GM12878 (cell line): Measurements from ENCODE around the gene NRG2. TPM values are rescaled to one million over a fixed set of nuclear protein-coding genes. Genes with fewer than 3 reads are reported as not detected.

Experiments
- ATAC-seq: fragments of 200-7000 bp; cut with Tn5 transposase; 3 replicates; pipeline ENCODE4 v1.9.1; 2020; ENCODE audit warnings: mild to moderate bottlenecking, moderate library complexity
- BruUV-seq: library from RNA; stranded (reverse); fragments of 400-500 nt; replicated peaks from 2 replicates; lab custom pipeline; 2021; lab: Mats Ljungman, UMichigan
- CTCF ChIA-PET: fragments of 300-600 bp; sonication (Branson Sonifier 250); formaldehyde crosslinking; extraction: SDS; loops from one replicate; lab custom pipeline; 2021; ENCODE audit warnings: inconsistent platforms; lab: Yijun Ruan, JAX
- POLR2A ChIA-PET: fragments of 350-600 bp; formaldehyde crosslinking; extraction: SDS; loops from one replicate; lab custom pipeline; 2021; ENCODE audit warnings: inconsistent platforms; lab: Charles Lee
- RAD21 ChIA-PET: fragments of 300-600 bp; sonication (Branson Sonifier 250); formaldehyde crosslinking; loops from one replicate; lab custom pipeline; 2023; ENCODE audit warnings: antibody characterized with exemption; ENCODE audit not compliant: unreplicated experiment; lab: Charles Lee
- SMC1A ChIA-PET: fragments of 300-600 bp; sonication (Branson Sonifier 250); formaldehyde crosslinking; loops from one replicate; lab custom pipeline; 2023; ENCODE audit not compliant: unreplicated experiment, uncharacterized antibody; lab: Charles Lee
- DNase-seq: peaks from one replicate; pipeline ENCODE4 v3.0.0-alpha.2; 2011; ENCODE audit warnings: low read depth, low spot score
- FAIRE-seq: peaks from 3 replicates; lab custom pipeline; 2011; peaks lifted over from hg19 to GRCh38; lab: Jason Lieb, UNC
- H2AFZ ChIP-seq: 2 replicates; pipeline ENCODE4 v1.6.0; 2011; ENCODE audit warnings: low read depth, low read length, control low read depth; ENCODE audit not compliant: control insufficient read depth
- H3K27ac ChIP-seq: 2 replicates; pipeline ENCODE4 v1.5.1; 2011; ENCODE audit warnings: control low read depth; ENCODE audit not compliant: control insufficient read depth, insufficient read depth
- H3K27me3 ChIP-seq, 2 experiments: replicated peaks in 1 of 2; 2 replicates each; pipeline versions ENCODE4 v1.6.0 to v1.6.1; 2011; ENCODE audit warnings: low read length in 1 of 2; ENCODE audit not compliant: control insufficient read depth in 2 of 2, insufficient read depth in 2 of 2
- H3K36me3 ChIP-seq, 2 experiments: 2 replicates each; pipeline ENCODE4 v1.5.1; 2011; ENCODE audit warnings: low read length in 1 of 2; ENCODE audit not compliant: control insufficient read depth in 2 of 2, insufficient read depth in 2 of 2
- H3K4me1 ChIP-seq: 2 replicates; pipeline ENCODE4 v1.6.1; 2011; ENCODE audit warnings: mild to moderate bottlenecking, low read length, moderate library complexity, mixed read lengths; ENCODE audit not compliant: control insufficient read depth, insufficient read depth
- H3K4me2 ChIP-seq: 2 replicates; pipeline ENCODE4 v1.6.0; 2011; ENCODE audit warnings: control low read depth; ENCODE audit not compliant: control insufficient read depth, insufficient read depth
- H3K4me3 ChIP-seq: fragments of 200-600 bp; sonication (generic); 2 replicates; pipeline ENCODE4 v1.5.1; 2016
- H3K79me2 ChIP-seq: 2 replicates; pipeline ENCODE4 v1.6.0; 2011; ENCODE audit warnings: low read length; ENCODE audit not compliant: control insufficient read depth, insufficient read depth
- H3K9ac ChIP-seq: 2 replicates; pipeline ENCODE4 v1.8.0; 2011; ENCODE audit warnings: low read length, control low read depth, mixed read lengths; ENCODE audit not compliant: control insufficient read depth, insufficient read depth
- H3K9me3 ChIP-seq: replicated peaks from 3 replicates; pipeline ENCODE4 v1.5.1; 2011; ENCODE audit warnings: mild to moderate bottlenecking, low read length; ENCODE audit not compliant: control insufficient read depth, insufficient read depth
- H4K20me1 ChIP-seq: 2 replicates; pipeline ENCODE4 v1.6.0; 2011; ENCODE audit not compliant: control insufficient read depth, insufficient read depth
- BACH1 ChIP-seq: fragments of 450-650 bp; IDR thresholded peaks from 2 replicates; pipeline ENCODE4 v1.6.1; 2017; ENCODE audit warnings: mild to moderate bottlenecking, borderline replicate concordance
- CBFB ChIP-seq: IDR thresholded peaks from 2 replicates; pipeline ENCODE4 v1.6.1; 2016; ENCODE audit warnings: antibody characterized with exemption, low read depth
- EP300 ChIP-seq, 2 experiments: fragments of 150-350 bp in 1 of 2; IDR thresholded peaks; 2 replicates each; pipeline ENCODE4 v1.6.1; 2011 to 2012; ENCODE audit warnings: low read depth in 2 of 2, low read length in 2 of 2, borderline replicate concordance in 1 of 2, improper control_type of control experiment in 1 of 2, inconsistent platforms in 1 of 2; ENCODE audit not compliant: control insufficient read depth in 1 of 2
- HDAC2 ChIP-seq: fragments of 200-600 bp; sonication (generic); IDR thresholded peaks from 2 replicates; pipeline ENCODE4 v1.6.1; 2017
- IKZF1 ChIP-seq: fragments of 450-650 bp; conservative IDR thresholded peaks from 2 replicates; pipeline ENCODE4 v1.6.1; 2017; ENCODE audit warnings: antibody characterized with exemption, mild to moderate bottlenecking
- IKZF2 ChIP-seq, 2 experiments: fragments of 450-650 bp; IDR thresholded peaks; 2 replicates each; pipeline ENCODE4 v1.6.1; 2017; ENCODE audit warnings: mild to moderate bottlenecking in 2 of 2, moderate library complexity in 2 of 2
- MLLT1 ChIP-seq: fragments of 450-650 bp; IDR thresholded peaks from 2 replicates; pipeline ENCODE4 v1.6.1; 2016; ENCODE audit warnings: mild to moderate bottlenecking
- MTA2 ChIP-seq: fragments of 450-650 bp; IDR thresholded peaks from 2 replicates; pipeline ENCODE4 v1.6.1; 2016; ENCODE audit warnings: low read depth, mild to moderate bottlenecking, moderate library complexity
- NFIC ChIP-seq: IDR thresholded peaks from 2 replicates; pipeline ENCODE4 v1.6.1; 2012; ENCODE audit warnings: low read depth, mild to moderate bottlenecking, inconsistent platforms, low read length, moderate library complexity
- RELB ChIP-seq: fragments of 450-650 bp; IDR thresholded peaks from 2 replicates; pipeline ENCODE4 v1.6.1; 2017; ENCODE audit warnings: low read depth, mild to moderate bottlenecking, moderate library complexity
- RUNX3 ChIP-seq: IDR thresholded peaks from 2 replicates; pipeline ENCODE4 v1.6.1; 2012; ENCODE audit warnings: low read length, inconsistent platforms
- SMAD5 ChIP-seq: IDR thresholded peaks from 2 replicates; pipeline ENCODE4 v1.6.1; 2016; ENCODE audit warnings: antibody characterized with exemption, low read depth
- SUZ12 ChIP-seq: fragments of 200-600 bp; sonication (generic); IDR thresholded peaks from one replicate; pipeline ENCODE4 v1.6.1; 2018; ENCODE audit warnings: antibody characterized with exemption, mild to moderate bottlenecking; ENCODE audit not compliant: unreplicated experiment
- TCF7 ChIP-seq: IDR thresholded peaks from 2 replicates; pipeline ENCODE4 v1.6.1; 2014; ENCODE audit warnings: antibody characterized with exemption, borderline replicate concordance
- WGBS: methylation state at CpG from one replicate; pipeline ENCODE4 v1.1.6; 2016; ENCODE audit warnings: low lambda C conversion rate; ENCODE audit not compliant: insufficient replicate concordance, insufficient coverage; ENCODE audit errors: missing lambda C conversion rate; 5-methylcytosine and 5-hydroxymethylcytosine counted together
- in situ Hi-C: fragments of 300-500 bp; cut with MboI; formaldehyde crosslinking; loops from 9 replicates; pipeline ENCODE4 v1.14.3; 2018; ENCODE audit warnings: mixed read lengths
- intact Hi-C: fragments of 100-400 bp; cut with micrococcal nuclease; formaldehyde crosslinking; loops from one replicate; pipeline ENCODE4 v1.14.2; 2022; ENCODE audit not compliant: unreplicated experiment
- polyA plus RNA-seq, 11 experiments: library from polyadenylated mRNA; depleted of rRNA in 4 of 11; unstranded in 6 of 11; stranded (reverse) in 5 of 11; fragments of >200 nt; fragmentation: Nextera tagmentation in 4 of 11; fragmentation: Illumina TruSeq in 1 of 11; extraction: Ambion mirVana in 4 of 11; extraction: Trizol in 1 of 11; gene quantifications; 1 replicate in 1 of 11; 2 replicates in 10 of 11; pipeline versions ENCODE4 v1.2.1 to v1.2.3, GENCODE V29; 2011 to 2016; ENCODE audit warnings: inconsistent platforms in 2 of 11, missing spikeins in 2 of 11, low read depth in 1 of 11
- total RNA-seq, 4 experiments: library from RNA; depleted of rRNA in 3 of 4; stranded (reverse); fragments of >200 nt in 3 of 4; fragmentation: Illumina TruSeq in 1 of 4; extraction: Trizol in 1 of 4; gene quantifications; 2 replicates each; pipeline versions ENCODE4 v1.2.1 to v1.2.3, GENCODE V29; 2013 to 2021

The NRG2 gene
- total and polyA plus RNA-seq, 10 of the 15 experiments (the other 5 are each of a cell fraction or from before 2014, with no cell fraction given) = 0.10 to 21.7 (median 9.6) TPM

- FAIRE-seq (no peak), DNase-seq (no peak), ATAC-seq (no peak)
- in situ Hi-C loops (no loop called here), intact Hi-C loops (no loop called here)
- TF ChIP-seq EP300 (IDR thresholded peaks at IDR 0.05; ENCODE audit: borderline replicate concordance in 1 of 2, control insufficient read depth in 1 of 2, low read depth in 2 of 2, low read length in 2 of 2) = 0 out of 4 replicates have a peak, but pooled peaks of 1 of the 2 experiments have one; percentile 18
- peak; percentile 57; the same call in 1 of the 2 replicates for TF ChIP-seq TCF7
- TF ChIP-seq IKZF2 (IDR thresholded peaks at IDR 0.05) = peak; percentile 36 to 52; a peak in 3 of 4 replicates
- 0 out of 2 replicates have a peak, but pooled peaks have one; percentile 31 for TF ChIP-seq MLLT1
- TF ChIP-seq NFIC = peak; percentile 55; the same call in 1 of the 2 replicates
- TF ChIP-seq CBFB = peak; percentile 60; the same call in 1 of the 2 replicates
- TF ChIP-seq RELB = 0 out of 2 replicates have a peak, but pooled peaks have one; percentile 26
- TF ChIP-seq HDAC2 = no peak
- TF ChIP-seq IKZF1 = peak; percentile 42
- peak; percentile 56; the same call in 1 of the 2 replicates for TF ChIP-seq MTA2
- TF ChIP-seq BACH1 = no peak
- no peak for TF ChIP-seq SMAD5
- TF ChIP-seq RUNX3 = peak; percentile 92
- no peak for TF ChIP-seq SUZ12
- Histone ChIP-seq H3K4me1 (peaks cover 33% of the 10 kb centered on the region), H3K27ac (no peak overlapping the region), H4K20me1 (no peaks in the 10 kb centered on the region), H3K79me2 (peaks cover 28% of the 10 kb centered on the region), H2AFZ (no peak overlapping the region), H3K4me3 (no peak overlapping the region), H3K9me3 (no peaks in the 10 kb centered on the region), H3K36me3 (no peaks in the 10 kb centered on the region), H3K9ac (no peak overlapping the region), H3K27me3 (no peaks in the 10 kb centered on the region), H3K4me2 (peak overlapping the region; percentile 26; the same call in 1 of the 2 replicates)
- ChIA-PET POLR2A (interaction anchor here (0.6 to 1.7 kb wide), 3 partner anchors 17 to 37 kb away, joined by 3 to 7 read pairs (median 5); no protein-coding TSS in a partner anchor), SMC1A (interaction anchor here (0.8 to 27.7 kb wide), 5 partner anchors 9 to 39 kb away, joined by 3 to 394 read pairs (median 4); partner anchors contain the start of gene NRG2), RAD21 (interaction anchor here (1.3 to 12.2 kb wide), 3 partner anchors 20 to 143 kb away, joined by 3 to 204 read pairs (median 3); partner anchors contain the start of gene NRG2), CTCF (interaction anchor here (1.0 to 10.1 kb wide), 3 partner anchors 34 to 216 kb away, joined by 3 to 88 read pairs (median 3); partner anchors contain the start of gene NRG2)
- WGBS = 4% methylated on average over 1 of the region's 1 CpG
- BruUV-seq = no TSS peak
Observed at GRCh38 chr5:140003519-140003918, 39.6 kb downstream of the NRG2 start.
